GM23338 (cell line): ENCODE data around the gene CPB1. TPM values are rescaled to one million over a fixed set of nuclear protein-coding genes. Genes with fewer than 3 reads are reported as not detected.

Source experiments
- ATAC-seq: fragments of 200-7000 bp; cut with Tn5 transposase; 3 replicates; pipeline ENCODE4 v1.9.1; 2020
- DNase-seq: peaks from one replicate; pipeline ENCODE4 v3.0.0-alpha.2; 2015; ENCODE audit warnings: low spot score
- H2AFZ ChIP-seq: fragments of 200-600 bp; sonication (generic); 2 replicates; pipeline ENCODE4 v1.8.0; 2016; ENCODE audit warnings: antibody characterized with exemption, mild to moderate bottlenecking, moderate library complexity
- H3F3A ChIP-seq: fragments of 200-600 bp; sonication (generic); replicated peaks from 2 replicates; pipeline ENCODE4 v1.8.0; 2017; ENCODE audit warnings: antibody characterized with exemption, mixed run types, low read depth
- H3K27ac ChIP-seq: fragments of 200-600 bp; sonication (generic); 2 replicates; pipeline ENCODE4 v1.6.1; 2016; ENCODE audit warnings: low read depth
- H3K27me3 ChIP-seq: fragments of 200-600 bp; sonication (generic); 2 replicates; pipeline ENCODE4 v1.8.0; 2016; ENCODE audit warnings: mild to moderate bottlenecking, mixed run types, moderate library complexity; ENCODE audit not compliant: insufficient read depth
- H3K36me3 ChIP-seq: fragments of 200-600 bp; sonication (generic); 2 replicates; pipeline ENCODE4 v1.8.0; 2016; ENCODE audit warnings: mild to moderate bottlenecking; ENCODE audit not compliant: insufficient read depth
- H3K4me1 ChIP-seq: fragments of 200-600 bp; sonication (generic); 2 replicates; pipeline ENCODE4 v1.8.0; 2016; ENCODE audit warnings: mild to moderate bottlenecking, moderate library complexity; ENCODE audit not compliant: insufficient read depth
- H3K4me2 ChIP-seq: fragments of 200-600 bp; sonication (generic); 2 replicates; pipeline ENCODE4 v1.7.1; 2017; ENCODE audit warnings: mixed run types
- H3K4me3 ChIP-seq: fragments of 200-600 bp; sonication (generic); 2 replicates; pipeline ENCODE4 v1.6.1; 2016; ENCODE audit warnings: mixed run types
- H3K79me2 ChIP-seq: fragments of 200-600 bp; sonication (generic); replicated peaks from 2 replicates; pipeline ENCODE4 v1.8.0; 2017; ENCODE audit warnings: mild to moderate bottlenecking; ENCODE audit not compliant: insufficient read depth
- H3K9me2 ChIP-seq: fragments of 200-600 bp; sonication (generic); 2 replicates; pipeline ENCODE4 v1.8.0; 2017; ENCODE audit not compliant: insufficient read depth
- H4K20me1 ChIP-seq: fragments of 200-600 bp; sonication (generic); replicated peaks from 2 replicates; pipeline ENCODE4 v1.8.0; 2017; ENCODE audit warnings: mild to moderate bottlenecking; ENCODE audit not compliant: insufficient read depth
- H3K27ac Mint-ChIP-seq: 2 replicates; pipeline ENCODE4 v1.8.0; 2020; ENCODE audit warnings: inconsistent platforms, mild to moderate bottlenecking, moderate library complexity, mixed read lengths
- H3K27me3 Mint-ChIP-seq: 3 replicates; pipeline ENCODE4 v1.8.0; 2022; ENCODE audit warnings: low read depth, mild to moderate bottlenecking, moderate library complexity, mixed read lengths, inconsistent platforms; ENCODE audit not compliant: insufficient read depth, poor library complexity
- H3K36me3 Mint-ChIP-seq: 3 replicates; pipeline ENCODE4 v1.8.0; 2021; ENCODE audit warnings: low read depth, mild to moderate bottlenecking, inconsistent platforms, moderate library complexity, mixed read lengths
- H3K4me1 Mint-ChIP-seq: 3 replicates; pipeline ENCODE4 v1.8.0; 2020; ENCODE audit warnings: mild to moderate bottlenecking, inconsistent platforms, mixed read lengths
- H3K4me3 Mint-ChIP-seq: 3 replicates; pipeline ENCODE4 v1.8.0; 2021; ENCODE audit warnings: moderate library complexity, mild to moderate bottlenecking, inconsistent platforms, mixed read lengths
- H3K9me3 Mint-ChIP-seq: 3 replicates; pipeline ENCODE4 v1.8.0; 2020; ENCODE audit warnings: moderate library complexity, mild to moderate bottlenecking, inconsistent platforms, mixed read lengths
- CREB1 ChIP-seq: fragments of 250-450 bp; sonication (Bioruptor Pico); IDR thresholded peaks from 2 replicates; pipeline ENCODE4 v1.5.0; 2020; ENCODE audit warnings: low read depth, mild to moderate bottlenecking, moderate library complexity
- EZH2phosphoT487 ChIP-seq: fragments of 200-600 bp; sonication (generic); IDR thresholded peaks from one replicate; pipeline ENCODE4 v1.8.1; 2018; ENCODE audit warnings: antibody characterized with exemption; ENCODE audit not compliant: unreplicated experiment
- JUNB ChIP-seq: IDR thresholded peaks from one replicate; pipeline ENCODE4 v1.6.1; 2016; ENCODE audit warnings: antibody characterized with exemption; ENCODE audit not compliant: unreplicated experiment
- NANOG ChIP-seq: IDR thresholded peaks from 2 replicates; pipeline ENCODE4 v1.6.1; 2016; ENCODE audit warnings: antibody characterized with exemption, borderline replicate concordance
- POLR2AphosphoS5 ChIP-seq: IDR thresholded peaks from 2 replicates; pipeline ENCODE4 v1.6.1; 2016; ENCODE audit warnings: antibody characterized with exemption, low read depth
- REST ChIP-seq: IDR thresholded peaks from one replicate; pipeline ENCODE4 v1.6.1; 2018; ENCODE audit warnings: antibody characterized with exemption; ENCODE audit not compliant: unreplicated experiment
- STAT1 ChIP-seq: IDR thresholded peaks from one replicate; pipeline ENCODE4 v1.6.1; 2016; ENCODE audit warnings: antibody characterized with exemption; ENCODE audit not compliant: unreplicated experiment
- ZNF114 ChIP-seq: fragments of 250-450 bp; sonication (Bioruptor Pico); IDR thresholded peaks from 2 replicates; pipeline ENCODE4 v1.5.0; 2020; ENCODE audit warnings: mild to moderate bottlenecking, moderate library complexity
- polyA plus RNA-seq: library from polyadenylated mRNA; unstranded; fragments of >200 nt; fragmentation: Nextera tagmentation; extraction: Ambion mirVana; gene quantifications from 2 replicates; pipeline ENCODE4 v1.2.1, GENCODE V29; 2016
- total RNA-seq: library from RNA; depleted of rRNA; stranded (reverse); fragments of >200 nt; shearing (Covaris generic); gene quantifications from 2 replicates; pipeline ENCODE4 v1.2.3, GENCODE V29; 2014
- TF ChIP-seq, protein P1 (sequence below): IDR thresholded peaks from 2 replicates; pipeline ENCODE4 v1.6.1; 2016; ENCODE audit warnings: antibody characterized with exemption
- TF ChIP-seq, protein P2 (sequence below), 2 experiments: fragments of 200-600 bp in 1 of 2; sonication (generic) in 1 of 2; conservative IDR thresholded peaks; 2 replicates each; pipeline versions ENCODE4 v1.5.1 to v1.6.1; 2016 to 2017; ENCODE audit warnings: antibody characterized with exemption in 2 of 2, low read depth in 2 of 2, mild to moderate bottlenecking in 2 of 2, moderate library complexity in 1 of 2

The CPB1 gene
- total and polyA plus RNA-seq, 2 experiments from 2014 or later = not detected

- Histone ChIP-seq H3K4me1 (no peaks in the 10 kb centered on the region), H2AFZ (no peak overlapping the region), H3K27ac (no peak overlapping the region), H3K27me3 (no peaks in the 10 kb centered on the region), H3K4me3 (no peak overlapping the region), H3K36me3 (no peaks in the 10 kb centered on the region), H3K9me2 (no peaks in the 10 kb centered on the region), H3K79me2 (no peaks in the 10 kb centered on the region), H4K20me1 (no peaks in the 10 kb centered on the region), H3F3A (no peaks in the 10 kb centered on the region), H3K4me2 (no peak overlapping the region)
- DNase-seq (no peak), ATAC-seq (no peak)
- no peak overlapping the region for H3K27ac Mint-ChIP-seq
- H3K36me3 Mint-ChIP-seq = no peaks in the 10 kb centered on the region
- no peaks in the 10 kb centered on the region for H3K4me1 Mint-ChIP-seq
- TF ChIP-seq STAT1 (no peak), JUNB (no peak), NANOG (no peak), CREB1 (CRISPR knock-in tag) (no peak)
- H3K27me3 Mint-ChIP-seq = peaks cover 2% of the 10 kb centered on the region
- H3K9me3 Mint-ChIP-seq = no peaks in the 10 kb centered on the region
- H3K4me3 Mint-ChIP-seq = no peak overlapping the region
Measured at GRCh38 chr3:148884261-148884660, 56.6 kb downstream of the CPB1 start.

DNA sequence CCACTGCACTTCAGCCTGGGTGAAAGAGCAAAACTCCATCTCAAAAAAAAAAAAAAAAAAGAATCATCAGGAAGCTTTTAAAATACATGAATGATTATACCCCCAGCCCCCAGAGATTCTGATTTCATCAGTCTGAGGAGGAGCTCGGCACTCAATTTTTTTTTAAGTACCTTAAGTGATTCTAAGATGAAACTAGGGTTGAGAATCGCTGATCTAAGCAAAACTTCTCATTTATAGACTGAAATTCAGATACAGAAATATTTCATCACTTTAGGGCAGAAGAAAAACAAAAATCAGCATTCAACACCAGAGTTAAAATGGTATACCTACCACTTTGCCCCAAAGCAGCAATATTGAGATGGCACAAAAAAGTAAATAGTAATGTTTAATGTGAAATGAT is 62.2 kb downstream of the CPB1 start:
- Histone ChIP-seq H3K79me2 (no peaks in the 10 kb centered on the region), H3K4me3 (no peak overlapping the region), H3K4me2 (no peak overlapping the region), H3K4me1 (no peaks in the 10 kb centered on the region), H3K27me3 (no peaks in the 10 kb centered on the region), H3K9me2 (no peaks in the 10 kb centered on the region), H3K36me3 (no peaks in the 10 kb centered on the region), H4K20me1 (no peaks in the 10 kb centered on the region), H3K27ac (no peak overlapping the region), H2AFZ (no peak overlapping the region), H3F3A (no peaks in the 10 kb centered on the region)
- Mint-ChIP-seq H3K27me3 (no peaks in the 10 kb centered on the region), H3K4me1 (no peaks in the 10 kb centered on the region), H3K27ac (no peak overlapping the region), H3K36me3 (no peaks in the 10 kb centered on the region), H3K4me3 (no peak overlapping the region), H3K9me3 (no peaks in the 10 kb centered on the region)
- DNase-seq = no peak
- TF ChIP-seq, protein P1, sequence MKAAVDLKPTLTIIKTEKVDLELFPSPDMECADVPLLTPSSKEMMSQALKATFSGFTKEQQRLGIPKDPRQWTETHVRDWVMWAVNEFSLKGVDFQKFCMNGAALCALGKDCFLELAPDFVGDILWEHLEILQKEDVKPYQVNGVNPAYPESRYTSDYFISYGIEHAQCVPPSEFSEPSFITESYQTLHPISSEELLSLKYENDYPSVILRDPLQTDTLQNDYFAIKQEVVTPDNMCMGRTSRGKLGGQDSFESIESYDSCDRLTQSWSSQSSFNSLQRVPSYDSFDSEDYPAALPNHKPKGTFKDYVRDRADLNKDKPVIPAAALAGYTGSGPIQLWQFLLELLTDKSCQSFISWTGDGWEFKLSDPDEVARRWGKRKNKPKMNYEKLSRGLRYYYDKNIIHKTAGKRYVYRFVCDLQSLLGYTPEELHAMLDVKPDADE = no peak
- TF ChIP-seq NANOG = no peak
- ATAC-seq = no peak

- no peak overlapping the region for H3K4me3 ChIP-seq
- H2AFZ ChIP-seq = no peak overlapping the region
- Mint-ChIP-seq H3K4me3 (no peak overlapping the region), H3K27ac (no peak overlapping the region), H3K4me1 (no peaks in the 10 kb centered on the region), H3K27me3 (no peaks in the 10 kb centered on the region), H3K36me3 (no peaks in the 10 kb centered on the region), H3K9me3 (no peaks in the 10 kb centered on the region)
- no peaks in the 10 kb centered on the region for H3K9me2 ChIP-seq
- H3K79me2 ChIP-seq = no peaks in the 10 kb centered on the region
- H3F3A ChIP-seq = no peaks in the 10 kb centered on the region
- H3K27me3 ChIP-seq = no peaks in the 10 kb centered on the region
- no peaks in the 10 kb centered on the region for H4K20me1 ChIP-seq
- H3K36me3 ChIP-seq = no peaks in the 10 kb centered on the region
- H3K4me2 ChIP-seq = no peak overlapping the region
- H3K27ac ChIP-seq = no peak overlapping the region
- ATAC-seq (no peak), DNase-seq (no peak)
- no peaks in the 10 kb centered on the region for H3K4me1 ChIP-seq
- no peak for TF ChIP-seq EZH2phosphoT487
- TF ChIP-seq NANOG = no peak
- TF ChIP-seq ZNF114 (CRISPR knock-in tag) = no peak
- TF ChIP-seq STAT1 = no peak
- TF ChIP-seq, protein P1 = no peak
- no peak for TF ChIP-seq POLR2AphosphoS5
- TF ChIP-seq, protein P2, sequence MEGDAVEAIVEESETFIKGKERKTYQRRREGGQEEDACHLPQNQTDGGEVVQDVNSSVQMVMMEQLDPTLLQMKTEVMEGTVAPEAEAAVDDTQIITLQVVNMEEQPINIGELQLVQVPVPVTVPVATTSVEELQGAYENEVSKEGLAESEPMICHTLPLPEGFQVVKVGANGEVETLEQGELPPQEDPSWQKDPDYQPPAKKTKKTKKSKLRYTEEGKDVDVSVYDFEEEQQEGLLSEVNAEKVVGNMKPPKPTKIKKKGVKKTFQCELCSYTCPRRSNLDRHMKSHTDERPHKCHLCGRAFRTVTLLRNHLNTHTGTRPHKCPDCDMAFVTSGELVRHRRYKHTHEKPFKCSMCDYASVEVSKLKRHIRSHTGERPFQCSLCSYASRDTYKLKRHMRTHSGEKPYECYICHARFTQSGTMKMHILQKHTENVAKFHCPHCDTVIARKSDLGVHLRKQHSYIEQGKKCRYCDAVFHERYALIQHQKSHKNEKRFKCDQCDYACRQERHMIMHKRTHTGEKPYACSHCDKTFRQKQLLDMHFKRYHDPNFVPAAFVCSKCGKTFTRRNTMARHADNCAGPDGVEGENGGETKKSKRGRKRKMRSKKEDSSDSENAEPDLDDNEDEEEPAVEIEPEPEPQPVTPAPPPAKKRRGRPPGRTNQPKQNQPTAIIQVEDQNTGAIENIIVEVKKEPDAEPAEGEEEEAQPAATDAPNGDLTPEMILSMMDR (conservative IDR thresholded peaks at IDR 0.05; ENCODE audit: low read depth in 2 of 2) = no peak
- no peak for TF ChIP-seq REST
- TF ChIP-seq CREB1 (CRISPR knock-in tag) = no peak
Measured at GRCh38 chr3:148896062-148896461, 68.5 kb downstream of the CPB1 start.
